Smooth muscle cell (in vitro differentiated cells): ENCODE results near the gene CGB5. TPM values are rescaled to one million over a fixed set of nuclear protein-coding genes. Genes with fewer than 3 reads are reported as not detected.
"Not testable (repeated sequence)": the region's sequence is repeated elsewhere in the genome, so short reads cannot be mapped to it uniquely, and the experiment has no call there.

Experiments used
- DNase-seq: peaks from one replicate; lab custom pipeline; 2025; ENCODE audit not compliant: unreplicated experiment; lab: John Stamatoyannopoulos, UW
- H2AFZ ChIP-seq: fragments of 200-600 bp; sonication (generic); 2 replicates; pipeline ENCODE4 v1.6.0; 2016; ENCODE audit warnings: antibody characterized with exemption, low read depth, mild to moderate bottlenecking
- H3F3A ChIP-seq: fragments of 200-600 bp; sonication (generic); 2 replicates; pipeline ENCODE4 v1.6.0; 2017; ENCODE audit warnings: antibody characterized with exemption, low read depth
- H3K27ac ChIP-seq: fragments of 200-600 bp; sonication (generic); 2 replicates; pipeline ENCODE4 v1.5.1; 2016; ENCODE audit warnings: low read depth, mild to moderate bottlenecking
- H3K27me3 ChIP-seq: fragments of 200-600 bp; sonication (generic); 2 replicates; pipeline ENCODE4 v1.6.1; 2016; ENCODE audit warnings: low read depth, mild to moderate bottlenecking
- H3K36me3 ChIP-seq: fragments of 200-600 bp; sonication (generic); 2 replicates; pipeline ENCODE4 v1.5.1; 2016; ENCODE audit warnings: low read depth
- H3K4me1 ChIP-seq: fragments of 200-600 bp; sonication (generic); 2 replicates; pipeline ENCODE4 v1.5.1; 2016; ENCODE audit warnings: low read depth
- H3K4me2 ChIP-seq: fragments of 200-600 bp; sonication (generic); 2 replicates; pipeline ENCODE4 v1.6.0; 2016; ENCODE audit warnings: mild to moderate bottlenecking
- H3K4me3 ChIP-seq: fragments of 200-600 bp; sonication (generic); 2 replicates; pipeline ENCODE4 v1.5.1; 2016; ENCODE audit warnings: mild to moderate bottlenecking
- H3K79me2 ChIP-seq: fragments of 200-600 bp; sonication (generic); 2 replicates; pipeline ENCODE4 v1.6.0; 2016; ENCODE audit warnings: low read depth, mild to moderate bottlenecking
- H3K9ac ChIP-seq: fragments of 200-600 bp; sonication (generic); 2 replicates; pipeline ENCODE4 v1.6.0; 2016; ENCODE audit warnings: low read depth
- H3K9me3 ChIP-seq: fragments of 200-600 bp; sonication (generic); replicated peaks from 2 replicates; pipeline ENCODE4 v1.5.1; 2016; ENCODE audit warnings: low read depth
- H4K20me1 ChIP-seq: fragments of 200-600 bp; sonication (generic); 2 replicates; pipeline ENCODE4 v1.6.0; 2016; ENCODE audit warnings: low read depth
- CTCF ChIP-seq: fragments of 200-600 bp; sonication (generic); IDR thresholded peaks from 2 replicates; pipeline ENCODE4 v1.5.1; 2017; ENCODE audit warnings: borderline replicate concordance, mild to moderate bottlenecking, antibody characterized with exemption; ENCODE audit not compliant: insufficient read depth, poor library complexity, severe bottlenecking
- WGBS: methylation state at CpG from one replicate; pipeline ENCODE4 v1.1.7; 2016; ENCODE audit warnings: low lambda C conversion rate; 5-methylcytosine and 5-hydroxymethylcytosine counted together
- polyA plus RNA-seq: library from polyadenylated mRNA; unstranded; fragments of >200 nt; fragmentation: Nextera tagmentation; extraction: Ambion mirVana; gene quantifications from 2 replicates; pipeline ENCODE4 v1.2.1, GENCODE V29; 2016
- total RNA-seq: library from RNA; depleted of rRNA; stranded (reverse); fragments of >200 nt; gene quantifications from 2 replicates; pipeline ENCODE4 v1.2.3, GENCODE V29; 2014

CGB5 gene
- total and polyA plus RNA-seq, 2 experiments from 2014 or later: 2.0 TPM; not detected in 1

GRCh38 chr19:49022116-49022515 lies 21.5 kb upstream of the CGB5 start:
- Histone ChIP-seq H3K36me3 (no peaks in the 10 kb centered on the region), H3K4me2 (no peak overlapping the region), H3K4me1 (no peaks in the 10 kb centered on the region), H3K9me3 (no peaks in the 10 kb centered on the region), H3K9ac (no peak overlapping the region), H3K27ac (no peak overlapping the region), H3K79me2 (no peaks in the 10 kb centered on the region), H4K20me1 (no peaks in the 10 kb centered on the region), H2AFZ (no peak overlapping the region), H3K4me3 (no peak overlapping the region), H3F3A (no peaks in the 10 kb centered on the region), H3K27me3 (peaks cover 6% of the 10 kb centered on the region)
- WGBS: 89% methylated on average over 6 of the region's 9 CpGs
- no peak for DNase-seq
- no peak for TF ChIP-seq CTCF

GRCh38 chr19:49024233-49024632 lies 19.4 kb upstream of the CGB5 start, which contains the start of gene CGB3:
TSS of gene CGB3 (minus strand) at chr19:49024333. CDS start at chr19:49023971, 362 bp downstream.
- DNase-seq, H4K20me1 ChIP-seq, H3K9ac ChIP-seq, H3K27ac ChIP-seq, H3K9me3 ChIP-seq, H3K4me2 ChIP-seq, H3F3A ChIP-seq, H3K79me2 ChIP-seq, H2AFZ ChIP-seq, H3K36me3 ChIP-seq, H3K27me3 ChIP-seq, H3K4me1 ChIP-seq, H3K4me3 ChIP-seq: not testable (repeated sequence)
- WGBS: 79% methylated on average over 15 of the region's 15 CpGs

GRCh38 chr19:49025088-49025487 lies 18.6 kb upstream of the CGB5 start:
- H3K9ac ChIP-seq, H3K4me1 ChIP-seq, H3F3A ChIP-seq, H3K79me2 ChIP-seq, H3K36me3 ChIP-seq, H4K20me1 ChIP-seq, H3K4me2 ChIP-seq, H2AFZ ChIP-seq, H3K9me3 ChIP-seq, DNase-seq, H3K27me3 ChIP-seq, H3K27ac ChIP-seq, H3K4me3 ChIP-seq: not testable (repeated sequence)
- WGBS: 93% methylated on average over 4 of the region's 6 CpGs

- peak overlapping the region; percentile 11 for H3K27ac ChIP-seq
- not testable (repeated sequence) for H3K9ac ChIP-seq, H3K27me3 ChIP-seq, H3K36me3 ChIP-seq, H2AFZ ChIP-seq, H3K4me1 ChIP-seq, H3K9me3 ChIP-seq, H3K4me2 ChIP-seq, H3F3A ChIP-seq, DNase-seq, H4K20me1 ChIP-seq, H3K4me3 ChIP-seq, H3K79me2 ChIP-seq
- 29% methylated on average over 10 of the region's 23 CpGs for WGBS
These were observed 18.0 kb upstream of the CGB5 start for GRCh38 chr19:49025599-49025998.

GRCh38 chr19:49028686-49029085 lies 15.0 kb upstream of the CGB5 start:
- H3K36me3 ChIP-seq, H3K4me2 ChIP-seq, DNase-seq, H3K9ac ChIP-seq, H2AFZ ChIP-seq, H3K4me3 ChIP-seq, H3F3A ChIP-seq, H3K27me3 ChIP-seq, H4K20me1 ChIP-seq, H3K79me2 ChIP-seq, H3K9me3 ChIP-seq, H3K4me1 ChIP-seq, H3K27ac ChIP-seq: not testable (repeated sequence)
- WGBS: 98% methylated on average over 3 of the region's 9 CpGs

- H3K9ac ChIP-seq: peak overlapping the region; percentile 54
- not testable (repeated sequence) for H3K79me2 ChIP-seq, H3F3A ChIP-seq, H3K4me1 ChIP-seq, H3K9me3 ChIP-seq, H3K4me2 ChIP-seq, H4K20me1 ChIP-seq, H3K4me3 ChIP-seq, H3K36me3 ChIP-seq, DNase-seq, H3K27me3 ChIP-seq, H2AFZ ChIP-seq
- peak overlapping the region; percentile 63 for H3K27ac ChIP-seq
- WGBS: 47% methylated on average over 14 of the region's 14 CpGs
These were observed 13.9 kb upstream of the CGB5 start for GRCh38 chr19:49029749-49030148.

- not testable (repeated sequence) for H3K9me3 ChIP-seq, H3K4me2 ChIP-seq, H3K27me3 ChIP-seq, H2AFZ ChIP-seq, H3K4me1 ChIP-seq, H4K20me1 ChIP-seq, H3K4me3 ChIP-seq, H3K27ac ChIP-seq, H3K9ac ChIP-seq, H3K79me2 ChIP-seq, H3F3A ChIP-seq, H3K36me3 ChIP-seq, DNase-seq
- WGBS: 87% methylated on average over 6 of the region's 8 CpGs
These were observed 13.3 kb upstream of the CGB5 start for GRCh38 chr19:49030323-49030722.
